Pancreas (tissue), 10 donors: ENCODE measurements around the gene RIN2. TPM values are rescaled to one million over a fixed set of nuclear protein-coding genes. Genes with fewer than 3 reads are reported as not detected.

Experiments
- ATAC-seq, 4 donors: fragments of 200-7000 bp; cut with Tn5 transposase; one replicate each; pipeline versions ENCODE4 v1.8.0 to v1.9.1; 2020; ENCODE audit warnings: mild to moderate bottlenecking in 4 of 4, moderate library complexity in 4 of 4
- DNase-seq, 6 donors: peaks; one replicate each; pipeline ENCODE4 v3.0.0-alpha.2; 2020
- FAIRE-seq: peaks from 2 replicates; lab custom pipeline; 2012; peaks lifted over from hg19 to GRCh38; lab: Jason Lieb, UNC
- H3K27ac ChIP-seq, 4 donors: fragments of 200-600 bp; sonication (generic); 1 replicate in 3 of 4; 2 replicates in 1 of 4; pipeline versions ENCODE4 v1.5.0 to v1.8.0; 2020
- H3K27me3 ChIP-seq, 4 donors: fragments of 200-600 bp; one replicate each; pipeline ENCODE4 v1.8.0; 2021
- H3K36me3 ChIP-seq, 3 donors: fragments of 200-600 bp; sonication (generic) in 1 of 3; one replicate each; pipeline versions ENCODE4 v1.5.0 to v1.8.0; 2020 to 2021
- H3K4me1 ChIP-seq, 3 donors: fragments of 200-600 bp; one replicate each; pipeline ENCODE4 v1.8.0; 2021
- H3K4me3 ChIP-seq, 4 donors: fragments of 200-600 bp; sonication (generic) in 2 of 4; one replicate each; pipeline versions ENCODE4 v1.5.0 to v1.8.0; 2020 to 2021
- H3K9me3 ChIP-seq, 4 donors: fragments of 200-600 bp; one replicate each; pipeline ENCODE4 v1.8.0; 2021
- CTCF ChIP-seq, 4 donors: fragments of 200-600 bp; sonication (generic) in 3 of 4; IDR thresholded peaks; one replicate each; pipeline versions ENCODE4 v1.5.0 to v1.8.0; 2021; ENCODE audit warnings: antibody characterized with exemption in 4 of 4
- WGBS, 2 donors: extraction: QIAGEN DNeasy Blood & Tissue Kit; methylation state at CpG; one replicate each; pipeline ENCODE4 v1.1.7; 2013; 5-methylcytosine and 5-hydroxymethylcytosine counted together
- intact Hi-C, 3 donors: fragments of 100-400 bp; cut with DNase I; formaldehyde crosslinking; loops; one replicate each; pipeline versions ENCODE4 v1.11.1 to v1.14.2; 2022
- polyA plus RNA-seq, 2 donors: library from polyadenylated mRNA; stranded (reverse); fragments of 200-250 nt; gene quantifications; one replicate each; pipeline ENCODE4 v1.2.3, GENCODE V29; 2013
- total RNA-seq, 6 donors: library from RNA; stranded (reverse); fragmentation: NEBNext Ultra II Directional in 4 of 6; extraction: Animal tissue kit (Norgen Biotek cat#: 25700) in 4 of 6; gene quantifications; one replicate each; pipeline versions ENCODE4 v1.2.1 to v1.2.4, GENCODE V29; 2021 to 2023
- donor health status: healthy with polysubstance abuse.
- donor health status: DM: no; HTN: no; CAD: no; lungs with moderate emphysema.
- donor health status: DM: no; HTN: no; CAD: no.
- donor health status: control.
- donor health status: control.
- donor health status: Bipolar disorder and iron deficiency.
- donor health status: DM: yes; HTN: yes; CAD: no.
- donor health status: DM: no; HTN: no; CAD: no.
- donor health status: DM: no; HTN: no; CAD: no.
- donor health status: DM: yes; HTN: yes; CAD: no.

RIN2 gene
- total and polyA plus RNA-seq, 8 donors = 10.2 to 42.6 (median 21.6) TPM

DNA sequence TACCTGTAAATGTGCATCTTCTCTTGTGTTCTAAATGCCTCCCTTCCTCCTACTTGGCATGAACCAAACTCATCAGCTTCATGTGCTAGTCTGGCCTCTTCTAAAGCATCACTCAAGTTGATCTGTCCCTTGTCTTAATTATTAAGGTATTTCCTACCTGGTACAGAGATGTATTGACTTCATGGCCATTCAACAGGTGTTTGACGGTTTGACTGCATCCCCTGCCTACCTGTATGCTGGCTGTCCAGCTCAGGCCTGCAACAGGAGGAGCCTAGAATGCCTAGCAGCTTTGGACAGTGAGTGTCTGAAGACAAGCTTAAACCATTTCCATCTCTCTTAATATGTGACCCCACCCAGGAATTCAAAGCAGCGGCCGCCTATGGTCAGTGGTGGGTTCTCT lies 24.6 kb downstream of the RIN2 start:
- DNase-seq (no peak), FAIRE-seq (no peak), ATAC-seq (no peak)
- no peak for TF ChIP-seq CTCF (IDR thresholded peaks at IDR 0.05)
- Histone ChIP-seq H3K4me1 (peaks cover 0 to 8% (median 4%) of the 10 kb centered on the region in 3 donors), H3K36me3 (no peaks in the 10 kb centered on the region), H3K27ac (no peak overlapping the region), H3K4me3 (no peak overlapping the region), H3K9me3 (no peaks in the 10 kb centered on the region), H3K27me3 (no peaks in the 10 kb centered on the region)
- 84 to 93% methylated on average over 3 of the region's 3 CpGs for WGBS, 2 donors
- intact Hi-C loops = loop anchor here (5.0 to 10.0 kb wide), 2 partner anchors 210 to 212 kb away; no protein-coding TSS in a partner anchor

- intact Hi-C loops = loop anchor here (5.0 to 10.0 kb wide), 2 partner anchors 208 to 211 kb away; no protein-coding TSS in a partner anchor
- no peak for FAIRE-seq
- H3K27ac ChIP-seq = no peak overlapping the region
- no peak for TF ChIP-seq CTCF (IDR thresholded peaks at IDR 0.05)
- H3K36me3 ChIP-seq = no peaks in the 10 kb centered on the region
- no peaks in the 10 kb centered on the region for H3K27me3 ChIP-seq
- peak in 3 of 4 donors; percentile 11 to 61 (median 46) for ATAC-seq
- no peak overlapping the region for H3K4me3 ChIP-seq
- WGBS, 2 donors = 17 to 25% methylated on average over 7 of the region's 7 CpGs
- peaks cover 0 to under 1% (median 0%) of the 10 kb centered on the region in 4 donors for H3K9me3 ChIP-seq
- H3K4me1 ChIP-seq = peaks cover 0 to 8% (median 4%) of the 10 kb centered on the region in 3 donors
- DNase-seq = peak in 1 of 6 donors; percentile 50
Measured at GRCh38 chr20:19783966-19784401, 25.9 kb downstream of the RIN2 start.

DNA sequence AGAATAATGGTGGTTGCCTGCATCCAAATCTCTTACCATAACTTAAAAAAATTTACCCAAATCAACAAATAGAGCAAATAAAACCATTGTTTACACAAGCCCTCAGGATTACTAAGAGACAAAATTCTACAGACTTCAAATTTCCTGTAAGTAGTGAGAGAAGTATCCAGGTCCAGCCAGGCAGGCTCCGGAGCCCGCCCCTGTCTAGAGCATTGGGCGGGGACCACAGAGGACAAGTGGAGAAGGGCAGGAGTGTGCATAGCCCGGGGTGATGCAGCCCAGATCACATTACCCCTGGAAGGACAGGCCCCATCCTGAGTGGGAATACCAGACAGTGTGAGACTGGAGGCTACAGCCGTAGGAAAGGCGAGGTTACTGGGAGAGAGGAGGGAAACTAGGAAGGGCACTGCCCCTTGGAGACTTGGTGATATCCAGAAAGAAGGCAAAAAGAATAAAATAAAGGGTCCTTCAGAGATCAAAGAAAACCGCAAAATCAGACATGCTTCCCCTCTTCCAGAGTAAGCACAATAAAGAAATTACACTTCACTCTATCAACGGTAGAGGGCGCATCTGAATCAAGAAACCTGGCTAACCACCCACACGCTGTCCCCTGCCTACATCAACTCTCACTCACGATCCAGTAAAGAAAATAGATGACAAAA lies 26.6 kb downstream of the RIN2 start:
- WGBS, 2 donors = 19 to 20% methylated on average over 11 of the region's 11 CpGs
- H3K36me3 ChIP-seq = no peaks in the 10 kb centered on the region
- TF ChIP-seq CTCF (IDR thresholded peaks at IDR 0.05) = peak; percentile 46 to 67 (median 54)
- ATAC-seq (peak; percentile 94 to 96 (median 94)), FAIRE-seq (no peak), DNase-seq (peak in 3 of 6 donors; percentile 22 to 52 (median 50))
- H3K9me3 ChIP-seq = peaks cover 0 to 3% (median 0%) of the 10 kb centered on the region in 4 donors
- H3K27ac ChIP-seq = no peak overlapping the region
- no peaks in the 10 kb centered on the region for H3K27me3 ChIP-seq
- intact Hi-C loops = loop anchor here (5.0 to 10.0 kb wide), 2 partner anchors 208 to 210 kb away; no protein-coding TSS in a partner anchor
- peaks cover 0 to 8% (median 4%) of the 10 kb centered on the region in 3 donors for H3K4me1 ChIP-seq
- no peak overlapping the region for H3K4me3 ChIP-seq

DNA sequence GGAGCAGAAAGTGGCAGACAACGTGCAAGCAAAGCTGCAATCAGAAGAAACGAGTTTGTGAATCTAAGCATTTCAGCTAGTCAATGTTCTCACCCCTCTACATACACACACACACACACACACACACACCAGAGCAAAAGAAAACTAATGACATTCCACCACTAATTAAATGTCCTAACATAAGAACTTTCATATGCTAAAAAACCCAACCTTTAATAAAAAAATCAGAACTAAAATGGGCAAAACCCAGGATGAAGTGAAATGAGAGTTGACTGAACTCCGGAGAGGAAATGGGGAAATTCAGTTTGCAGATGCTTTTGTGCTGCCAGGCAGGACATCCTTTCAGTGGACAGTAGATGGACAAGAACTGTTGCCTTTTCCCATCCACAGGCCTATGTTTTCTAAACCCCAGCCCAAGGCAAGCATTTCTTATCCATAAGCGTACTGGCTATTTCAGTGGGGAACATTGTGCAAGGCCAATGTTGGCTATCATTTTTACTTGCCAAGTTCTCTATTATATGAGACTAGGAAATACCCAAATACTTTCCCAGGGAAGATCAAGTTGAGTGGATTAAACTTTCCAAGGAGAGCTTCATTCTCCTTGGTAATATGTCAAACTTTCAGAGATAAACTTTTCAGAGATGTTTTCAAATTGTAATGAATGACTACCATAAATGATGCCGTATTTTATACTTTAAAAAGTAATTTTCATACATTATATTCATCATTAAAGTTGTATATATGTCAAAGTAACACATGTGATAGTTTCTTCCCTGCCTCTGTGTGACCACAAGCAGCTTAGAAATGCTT lies 27.3 kb downstream of the RIN2 start:
- Histone ChIP-seq H3K4me3 (no peak overlapping the region), H3K9me3 (peaks cover 0 to 3% (median 0%) of the 10 kb centered on the region in 4 donors), H3K4me1 (peaks cover 0 to 8% (median 4%) of the 10 kb centered on the region in 3 donors), H3K27me3 (no peaks in the 10 kb centered on the region), H3K36me3 (no peaks in the 10 kb centered on the region), H3K27ac (peak overlapping the region in 1 of 4 donors; percentile 2)
- ATAC-seq (peak in 2 of 4 donors; percentile 6 to 20), FAIRE-seq (no peak), DNase-seq (no peak)
- WGBS, 2 donors = 48% methylated on average over 5 of the region's 5 CpGs
- peak in 1 of 4 donors; percentile 5 for TF ChIP-seq CTCF (IDR thresholded peaks at IDR 0.05)
- intact Hi-C loops = loop anchor here in 2 of 3 donors (10.0 kb wide), 1 partner anchor 209 kb away; no protein-coding TSS in a partner anchor
